Natural killer cell (primary cell): ENCODE results near the gene SMARCE1. TPM values are rescaled to one million over a fixed set of nuclear protein-coding genes. Genes with fewer than 3 reads are reported as not detected.
A peak's percentile ranks its signal among the peaks of the same experiment; 100 is the strongest.
"Not testable (repeated sequence)": the region's sequence is repeated elsewhere in the genome, so short reads cannot be mapped to it uniquely, and the experiment has no call there.

Experiments used
- ATAC-seq, 3 donors: fragments of 150-1000 bp in 2 of 3; fragments of 200-7000 bp in 1 of 3; cut with Tn5 transposase; 1 replicate in 1 of 3; 2 replicates in 2 of 3; pipeline ENCODE4 v1.10.0; 2021; ENCODE audit warnings: mild to moderate bottlenecking in 2 of 3, moderate library complexity in 2 of 3
- DNase-seq, 2 donors: peaks; one replicate each; pipeline versions ENCODE4 v3.0.0 to v3.0.0-alpha.2; 2013 to 2021; ENCODE audit warnings: mixed read lengths in 1 of 2
- H3K27ac ChIP-seq: one replicate; pipeline ENCODE4 v1.5.1; 2013; ENCODE audit warnings: mild to moderate bottlenecking, low read length
- H3K27me3 ChIP-seq: one replicate; pipeline ENCODE4 v1.6.1; 2013; ENCODE audit warnings: low read length; ENCODE audit not compliant: control insufficient read depth, insufficient read depth
- H3K36me3 ChIP-seq: one replicate; pipeline ENCODE4 v1.6.1; 2013; ENCODE audit warnings: low read length; ENCODE audit not compliant: control insufficient read depth, insufficient read depth
- H3K4me1 ChIP-seq: one replicate; pipeline ENCODE4 v1.6.1; 2013; ENCODE audit warnings: low read length; ENCODE audit not compliant: control insufficient read depth, insufficient read depth
- H3K4me3 ChIP-seq: one replicate; pipeline ENCODE4 v1.5.1; 2013; ENCODE audit warnings: low read length
- H3K9me3 ChIP-seq: one replicate; pipeline ENCODE4 v1.6.1; 2013; ENCODE audit warnings: low read length; ENCODE audit not compliant: control insufficient read depth, insufficient read depth
- H3K27ac Mint-ChIP-seq, 2 donors: one replicate each; pipeline ENCODE4 v1.8.0; 2022; ENCODE audit warnings: mild to moderate bottlenecking in 2 of 2, mixed read lengths in 2 of 2, moderate library complexity in 1 of 2
- H3K27me3 Mint-ChIP-seq, 2 donors: one replicate each; pipeline ENCODE4 v1.8.0; 2022; ENCODE audit warnings: low read depth in 2 of 2, mixed read lengths in 2 of 2
- H3K36me3 Mint-ChIP-seq: one replicate; pipeline ENCODE4 v1.8.0; 2022; ENCODE audit warnings: mixed read lengths
- H3K4me1 Mint-ChIP-seq, 2 donors: one replicate each; pipeline ENCODE4 v1.8.0; 2022; ENCODE audit warnings: mixed read lengths in 2 of 2
- H3K4me3 Mint-ChIP-seq: one replicate; pipeline ENCODE4 v1.8.0; 2022; ENCODE audit warnings: mild to moderate bottlenecking, moderate library complexity, mixed read lengths
- H3K9me3 Mint-ChIP-seq, 2 donors: one replicate each; pipeline ENCODE4 v1.8.0; 2022; ENCODE audit warnings: mixed read lengths in 2 of 2
- CTCF ChIP-seq: fragments of 200-600 bp; IDR thresholded peaks from one replicate; pipeline ENCODE4 v1.8.0; 2022; ENCODE audit warnings: antibody characterized with exemption
- WGBS: methylation state at CpG from one replicate; pipeline ENCODE4 v1.1.7; 2013; ENCODE audit warnings: missing lambda C conversion rate; ENCODE audit not compliant: insufficient coverage; 5-methylcytosine and 5-hydroxymethylcytosine counted together
- intact Hi-C: fragments of 100-400 bp; cut with micrococcal nuclease; formaldehyde crosslinking; loops from one replicate; pipeline ENCODE4 v1.14.2; 2022
- total RNA-seq, 4 donors: library from RNA; stranded (reverse); fragments of 120-200 nt in 1 of 4; gene quantifications; one replicate each; pipeline versions ENCODE4 v1.2.3 to v1.2.4, GENCODE V29; 2013 to 2022

Gene SMARCE1
- total RNA-seq, 3 donors from 2014 or later (not counting 1 experiment from before 2014, with no cell fraction given) = 87.8 to 102 (median 101) TPM

GRCh38 chr17:40584950-40585349 lies 62.7 kb downstream of the SMARCE1 start:
- H3K4me3 ChIP-seq, ATAC-seq, H3K27me3 ChIP-seq, H3K36me3 Mint-ChIP-seq, DNase-seq, H3K27ac Mint-ChIP-seq, H3K9me3 Mint-ChIP-seq, H3K27ac ChIP-seq, H3K9me3 ChIP-seq, intact Hi-C loops, H3K4me3 Mint-ChIP-seq, H3K36me3 ChIP-seq: not testable (repeated sequence)
- Mint-ChIP-seq H3K27me3 (peaks cover 16 to 17% of the 10 kb centered on the region in 2 donors), H3K4me1 (peaks cover 12 to 16% of the 10 kb centered on the region in 2 donors)
- WGBS = 89% methylated on average over 1 of the region's 2 CpGs
- H3K4me1 ChIP-seq = peaks cover 30% of the 10 kb centered on the region

- Histone ChIP-seq H3K4me3 (no peak overlapping the region), H3K4me1 (peaks cover 29% of the 10 kb centered on the region), H3K27ac (peak overlapping the region; percentile 68), H3K36me3 (no peaks in the 10 kb centered on the region), H3K9me3 (no peaks in the 10 kb centered on the region), H3K27me3 (no peaks in the 10 kb centered on the region)
- H3K27me3 Mint-ChIP-seq = peaks cover 4 to 11% of the 10 kb centered on the region in 2 donors
- TF ChIP-seq CTCF = no peak
- H3K9me3 Mint-ChIP-seq = peaks cover 0 to 6% of the 10 kb centered on the region in 2 donors
- WGBS = 2% methylated on average over 11 of the region's 11 CpGs
- H3K36me3 Mint-ChIP-seq = peaks cover 7% of the 10 kb centered on the region
- DNase-seq (peak in 1 of 2 donors; percentile 83), ATAC-seq (peak; percentile 71 to 84 (median 75))
- peak overlapping the region; percentile 54 for H3K4me3 Mint-ChIP-seq
- peak overlapping the region; percentile 1 to 14 for H3K27ac Mint-ChIP-seq
- intact Hi-C loops = no loop called here
- peaks cover 12 to 16% of the 10 kb centered on the region in 2 donors for H3K4me1 Mint-ChIP-seq
Observed at GRCh38 chr17:40582328-40582901, 65.2 kb downstream of the SMARCE1 start.

GRCh38 chr17:40580140-40580539 lies 67.5 kb downstream of the SMARCE1 start:
- Mint-ChIP-seq H3K27ac (no peak overlapping the region), H3K27me3 (peaks cover 3 to 5% of the 10 kb centered on the region in 2 donors), H3K36me3 (peaks cover 9% of the 10 kb centered on the region), H3K4me1 (peaks cover 12 to 16% of the 10 kb centered on the region in 2 donors), H3K4me3 (no peak overlapping the region), H3K9me3 (peaks cover 2 to 9% of the 10 kb centered on the region in 2 donors)
- DNase-seq = no peak
- Histone ChIP-seq H3K4me1 (peaks cover 30% of the 10 kb centered on the region), H3K36me3 (no peaks in the 10 kb centered on the region), H3K4me3 (no peak overlapping the region), H3K27me3 (no peaks in the 10 kb centered on the region), H3K9me3 (no peaks in the 10 kb centered on the region), H3K27ac (no peak overlapping the region)
- intact Hi-C loops = no loop called here
- no peak for ATAC-seq
- no peak for TF ChIP-seq CTCF

GRCh38 chr17:40579471-40579870 lies 68.1 kb downstream of the SMARCE1 start:
- Histone ChIP-seq H3K27ac (no peak overlapping the region), H3K27me3 (no peaks in the 10 kb centered on the region), H3K4me1 (peaks cover 30% of the 10 kb centered on the region), H3K36me3 (no peaks in the 10 kb centered on the region), H3K9me3 (no peaks in the 10 kb centered on the region), H3K4me3 (no peak overlapping the region)
- peaks cover 10% of the 10 kb centered on the region for H3K36me3 Mint-ChIP-seq
- peaks cover 5 to 8% of the 10 kb centered on the region in 2 donors for H3K27me3 Mint-ChIP-seq
- peaks cover 12 to 16% of the 10 kb centered on the region in 2 donors for H3K4me1 Mint-ChIP-seq
- no peak for TF ChIP-seq CTCF
- no peak overlapping the region for H3K4me3 Mint-ChIP-seq
- DNase-seq = no peak
- no peak overlapping the region for H3K27ac Mint-ChIP-seq
- 96% methylated on average over 3 of the region's 3 CpGs for WGBS
- peaks cover 9% of the 10 kb centered on the region in 2 donors for H3K9me3 Mint-ChIP-seq
- no peak for ATAC-seq
- intact Hi-C loops = no loop called here
